ENCODE measurements around the gene OR5B17. TPM values are rescaled to one million over a fixed set of nuclear protein-coding genes. Genes with fewer than 3 reads are reported as not detected.

The OR5B17 gene
- total and polyA plus RNA-seq, 10 of the 15 experiments (the other 5 are each of a cell fraction or from before 2014, with no cell fraction given), result not detected

DNA sequence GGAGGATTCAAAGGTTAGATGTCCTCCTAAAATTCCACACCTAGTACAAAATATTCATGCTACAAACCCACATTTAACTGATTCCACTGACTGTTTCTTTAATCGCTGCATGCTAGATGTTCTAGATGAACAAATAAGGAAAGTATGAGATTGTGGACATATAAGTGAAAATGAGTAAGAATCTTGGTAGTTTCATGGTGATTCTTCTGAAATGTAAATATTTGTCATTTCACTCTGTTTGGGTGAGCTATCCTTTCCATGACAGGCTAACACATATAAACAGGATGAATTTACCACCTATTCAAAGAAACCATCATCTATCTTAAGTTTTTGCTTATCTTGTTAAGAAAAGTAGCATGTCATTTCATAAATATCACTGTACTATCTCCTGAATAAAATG lies 33.0 kb upstream of the OR5B17 start:
- SMC1A ChIA-PET (ENCODE audit: uncharacterized antibody, unreplicated experiment), result no interaction called here
- in situ Hi-C loops (cut with MboI), result no loop called here
- no peak overlapping the region for H2AFZ ChIP-seq (ENCODE audit: control insufficient read depth, low read depth, low read length)
- DNase-seq (ENCODE audit: low read depth, low spot score), result no peak
- CTCF ChIA-PET, result no interaction called here
- BruUV-seq (replicated peaks), result no TSS peak
- TF ChIP-seq CHD4 (IDR thresholded peaks at IDR 0.05), result no peak
- TF ChIP-seq LARP7 (IDR thresholded peaks at IDR 0.05), result no peak
- no peak for TF ChIP-seq RBBP5 (conservative IDR thresholded peaks at IDR 0.05)
- no peak for TF ChIP-seq RCOR1 (conservative IDR thresholded peaks at IDR 0.05; ENCODE audit: low read depth, low read length)
- no peak for TF ChIP-seq PML (IDR thresholded peaks at IDR 0.05; ENCODE audit: low read length)
- TF ChIP-seq, protein P1, sequence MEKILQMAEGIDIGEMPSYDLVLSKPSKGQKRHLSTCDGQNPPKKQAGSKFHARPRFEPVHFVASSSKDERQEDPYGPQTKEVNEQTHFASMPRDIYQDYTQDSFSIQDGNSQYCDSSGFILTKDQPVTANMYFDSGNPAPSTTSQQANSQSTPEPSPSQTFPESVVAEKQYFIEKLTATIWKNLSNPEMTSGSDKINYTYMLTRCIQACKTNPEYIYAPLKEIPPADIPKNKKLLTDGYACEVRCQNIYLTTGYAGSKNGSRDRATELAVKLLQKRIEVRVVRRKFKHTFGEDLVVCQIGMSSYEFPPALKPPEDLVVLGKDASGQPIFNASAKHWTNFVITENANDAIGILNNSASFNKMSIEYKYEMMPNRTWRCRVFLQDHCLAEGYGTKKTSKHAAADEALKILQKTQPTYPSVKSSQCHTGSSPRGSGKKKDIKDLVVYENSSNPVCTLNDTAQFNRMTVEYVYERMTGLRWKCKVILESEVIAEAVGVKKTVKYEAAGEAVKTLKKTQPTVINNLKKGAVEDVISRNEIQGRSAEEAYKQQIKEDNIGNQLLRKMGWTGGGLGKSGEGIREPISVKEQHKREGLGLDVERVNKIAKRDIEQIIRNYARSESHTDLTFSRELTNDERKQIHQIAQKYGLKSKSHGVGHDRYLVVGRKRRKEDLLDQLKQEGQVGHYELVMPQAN (conservative IDR thresholded peaks at IDR 0.05), result no peak
- no peak for TF ChIP-seq EZH2 (IDR thresholded peaks at IDR 0.05; ENCODE audit: borderline replicate concordance, control insufficient read depth, low read depth, low read length)
- no peak for TF ChIP-seq IKZF2 (IDR thresholded peaks at IDR 0.05)
- TF ChIP-seq, protein P2, sequence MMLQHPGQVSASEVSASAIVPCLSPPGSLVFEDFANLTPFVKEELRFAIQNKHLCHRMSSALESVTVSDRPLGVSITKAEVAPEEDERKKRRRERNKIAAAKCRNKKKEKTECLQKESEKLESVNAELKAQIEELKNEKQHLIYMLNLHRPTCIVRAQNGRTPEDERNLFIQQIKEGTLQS (IDR thresholded peaks at IDR 0.05; ENCODE audit: borderline replicate concordance, extremely low read depth, low read depth, low read length), result no peak
- TF ChIP-seq, protein P3, sequence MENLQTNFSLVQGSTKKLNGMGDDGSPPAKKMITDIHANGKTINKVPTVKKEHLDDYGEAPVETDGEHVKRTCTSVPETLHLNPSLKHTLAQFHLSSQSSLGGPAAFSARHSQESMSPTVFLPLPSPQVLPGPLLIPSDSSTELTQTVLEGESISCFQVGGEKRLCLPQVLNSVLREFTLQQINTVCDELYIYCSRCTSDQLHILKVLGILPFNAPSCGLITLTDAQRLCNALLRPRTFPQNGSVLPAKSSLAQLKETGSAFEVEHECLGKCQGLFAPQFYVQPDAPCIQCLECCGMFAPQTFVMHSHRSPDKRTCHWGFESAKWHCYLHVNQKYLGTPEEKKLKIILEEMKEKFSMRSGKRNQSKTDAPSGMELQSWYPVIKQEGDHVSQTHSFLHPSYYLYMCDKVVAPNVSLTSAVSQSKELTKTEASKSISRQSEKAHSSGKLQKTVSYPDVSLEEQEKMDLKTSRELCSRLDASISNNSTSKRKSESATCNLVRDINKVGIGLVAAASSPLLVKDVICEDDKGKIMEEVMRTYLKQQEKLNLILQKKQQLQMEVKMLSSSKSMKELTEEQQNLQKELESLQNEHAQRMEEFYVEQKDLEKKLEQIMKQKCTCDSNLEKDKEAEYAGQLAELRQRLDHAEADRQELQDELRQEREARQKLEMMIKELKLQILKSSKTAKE (IDR thresholded peaks at IDR 0.05; ENCODE audit: low read depth, poor library complexity, severe bottlenecking), result no peak
- TF ChIP-seq MTA3 (IDR thresholded peaks at IDR 0.05; ENCODE audit: borderline replicate concordance, low read length), result no peak
- TF ChIP-seq STAT3 (IDR thresholded peaks at IDR 0.05; ENCODE audit: low read depth, low read length), result no peak
- no peak for TF ChIP-seq NFYA (IDR thresholded peaks at IDR 0.05; ENCODE audit: borderline replicate concordance, low read depth, low read length)
- H3K27ac ChIP-seq (ENCODE audit: control insufficient read depth, insufficient read depth), result no peak overlapping the region
- H3K4me2 ChIP-seq (ENCODE audit: control insufficient read depth, insufficient read depth), result no peak overlapping the region
- no peaks in the 10 kb centered on the region; the same call in 2 of the 3 replicates for H3K9me3 ChIP-seq (replicated peaks; ENCODE audit: control insufficient read depth, insufficient read depth, low read length)
- no peaks in the 10 kb centered on the region for H3K79me2 ChIP-seq (ENCODE audit: control insufficient read depth, insufficient read depth, low read length)
- no peaks in the 10 kb centered on the region for H4K20me1 ChIP-seq (ENCODE audit: control insufficient read depth, insufficient read depth)
- no peaks in the 10 kb centered on the region for H3K36me3 ChIP-seq (ENCODE audit: control insufficient read depth in 2 of 2, insufficient read depth in 2 of 2, low read length in 1 of 2)
- H3K4me1 ChIP-seq (ENCODE audit: control insufficient read depth, insufficient read depth, low read length), result no peaks in the 10 kb centered on the region
- no peak for ATAC-seq
- 43% methylated on average over 1 of the region's 1 CpG for WGBS (ENCODE audit: insufficient coverage, insufficient replicate concordance, low lambda C conversion rate, missing lambda C conversion rate)
- no peaks in the 10 kb centered on the region for H3K27me3 ChIP-seq (replicated peaks in 1 of 2; ENCODE audit: control insufficient read depth in 2 of 2, insufficient read depth in 2 of 2, low read length in 1 of 2)
- intact Hi-C loops (cut with micrococcal nuclease; ENCODE audit: unreplicated experiment), result no loop called here
- FAIRE-seq, result no peak
- POLR2A ChIA-PET, result no interaction called here
- RAD21 ChIA-PET (ENCODE audit: unreplicated experiment), result no interaction called here
- no peak overlapping the region for H3K4me3 ChIP-seq
- H3K9ac ChIP-seq (ENCODE audit: control insufficient read depth, insufficient read depth, low read length), result no peak overlapping the region

Measured in GM12878 (cell line).